HG03575 (cell line): ENCODE results near the gene CHST8.
"Not testable (repeated sequence)": the region's sequence is repeated elsewhere in the genome, so short reads cannot be mapped to it uniquely, and the experiment has no call there.

ENCODE experiments used
- ATAC-seq: cut with Tn5 transposase; IDR thresholded peaks from one replicate; pipeline ENCODE4 v1.9.1; 2021; ENCODE audit not compliant: unreplicated experiment, insufficient number of reproducible peaks, low FRiP score; ENCODE audit errors: extremely low read depth

Gene CHST8

DNA sequence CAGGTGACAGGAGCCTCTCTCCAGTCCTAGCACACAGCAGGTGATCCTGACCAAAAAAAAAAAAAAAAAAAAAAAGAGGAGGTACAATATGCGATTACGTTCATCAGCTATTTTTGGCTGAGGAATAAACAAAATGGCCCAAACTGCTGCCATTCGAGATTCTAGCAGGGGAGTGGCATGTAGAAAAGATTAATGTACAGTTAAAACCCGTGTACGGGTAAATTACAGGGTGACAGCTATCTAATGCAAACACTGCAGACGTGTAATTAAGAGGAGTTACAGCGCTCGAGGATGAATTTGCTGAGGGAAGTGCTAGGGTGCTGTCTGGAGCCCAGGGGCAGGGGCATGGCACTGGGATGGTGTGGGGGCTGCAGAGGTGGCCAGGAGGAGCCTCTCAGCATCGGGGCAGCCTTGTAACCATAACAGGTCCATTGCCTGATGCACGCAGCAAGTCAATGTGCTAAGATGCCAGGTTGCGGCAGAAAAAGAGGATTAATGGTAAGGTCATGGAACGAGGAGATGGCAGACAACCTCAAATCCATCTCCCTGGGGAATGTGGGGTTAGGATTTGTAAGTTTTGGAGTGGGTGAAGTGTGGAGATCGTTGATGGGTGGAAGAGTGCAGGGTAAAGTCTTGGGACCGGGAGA lies 17.4 kb downstream of the CHST8 start:
- no peak for ATAC-seq

DNA sequence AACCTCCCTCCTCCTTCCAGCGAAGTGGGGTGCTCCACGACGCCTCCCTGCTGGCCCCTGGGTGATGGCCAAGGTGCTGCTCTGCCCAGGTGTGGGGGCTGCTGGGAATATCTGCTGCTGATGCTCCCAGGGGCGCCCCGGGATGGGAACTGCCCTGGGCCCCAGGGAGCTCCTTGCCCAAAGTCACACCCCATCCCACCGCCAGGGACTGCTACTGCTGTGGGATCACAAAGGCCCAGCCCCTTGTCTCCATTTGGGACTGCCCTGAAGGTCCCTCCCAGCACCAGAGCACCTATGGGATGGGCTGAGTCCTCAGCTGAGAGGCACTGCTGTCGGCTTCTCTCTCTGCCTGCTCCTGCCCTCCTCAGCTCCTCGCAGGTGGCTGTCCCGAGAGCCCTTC lies 19.0 kb downstream of the CHST8 start:
- no peak for ATAC-seq

DNA sequence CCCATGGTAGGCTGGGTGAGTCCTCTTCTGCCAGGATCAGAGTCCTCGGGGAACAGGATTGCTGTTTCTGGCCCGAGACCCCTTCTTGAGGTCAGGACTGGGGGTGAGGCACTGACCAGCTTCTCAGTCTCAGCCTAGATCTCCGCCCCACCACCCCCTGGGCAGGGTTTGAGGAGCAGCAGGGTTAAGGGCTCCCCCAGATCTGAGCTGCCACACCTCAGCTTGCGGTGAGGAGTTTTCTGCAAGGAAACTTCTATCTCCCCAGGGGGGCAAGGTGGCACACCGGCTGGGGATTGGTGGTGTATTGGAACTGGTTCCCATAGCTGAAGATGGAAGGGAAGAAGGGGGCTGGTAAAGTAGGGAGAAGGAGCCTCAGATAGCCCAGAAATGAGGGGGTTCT lies 19.5 kb downstream of the CHST8 start:
- no peak for ATAC-seq

DNA sequence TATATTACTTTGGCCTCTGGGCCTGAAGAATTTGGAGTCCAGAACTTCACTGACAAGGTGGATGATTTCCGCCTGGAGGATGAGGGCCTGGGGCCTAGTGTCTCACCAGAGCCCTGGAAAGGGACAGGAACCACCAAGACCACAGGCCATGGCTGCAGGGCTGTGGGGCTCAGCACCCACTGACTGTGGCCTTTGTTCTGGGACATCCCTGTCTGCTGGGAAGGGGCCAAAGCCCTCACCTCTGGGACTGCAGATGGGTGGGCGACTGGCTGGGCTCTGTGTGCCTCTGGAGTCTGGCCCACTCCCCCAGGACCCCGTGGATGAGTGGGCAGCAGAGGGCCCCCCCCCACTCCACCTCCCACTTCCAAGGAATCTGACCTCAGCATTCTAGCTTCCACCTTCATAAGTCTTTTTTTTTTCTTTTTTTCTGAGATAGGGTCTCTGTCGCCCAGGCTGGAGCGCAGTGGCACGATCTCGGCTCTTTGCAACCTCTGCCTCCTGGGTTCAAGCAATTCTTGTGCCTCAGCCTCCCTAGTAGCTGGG lies 20.3 kb downstream of the CHST8 start:
- no peak for ATAC-seq

DNA sequence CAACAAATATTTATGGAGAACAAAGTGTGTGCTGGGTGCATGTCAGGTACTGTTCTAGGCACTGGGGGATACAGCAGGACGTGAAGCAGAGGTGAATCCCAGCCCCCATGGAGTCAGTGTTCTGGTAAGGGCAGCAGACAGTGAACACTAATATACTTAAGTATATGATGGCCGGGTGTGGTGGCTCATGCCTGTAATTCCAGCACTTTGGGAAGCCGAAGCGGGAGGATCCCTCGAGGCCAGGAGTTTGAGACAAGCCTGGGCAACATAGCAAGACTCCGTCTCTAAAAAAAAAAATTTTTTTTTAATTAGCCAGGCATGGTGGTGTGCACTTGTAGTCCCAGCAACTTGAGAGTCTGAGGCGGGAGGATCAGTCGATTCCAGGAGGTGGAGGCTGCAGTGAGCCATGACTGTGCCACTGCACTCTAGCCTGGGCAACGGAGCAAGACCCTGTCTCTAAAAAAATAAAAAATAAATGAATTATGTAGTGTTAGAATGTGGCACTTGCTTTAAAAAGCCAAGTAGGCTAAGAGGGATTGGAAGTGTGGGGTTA lies 22.6 kb downstream of the CHST8 start:
- ATAC-seq: no peak

- no peak for ATAC-seq
Measured at GRCh38 chr19:33646306-33646705, 24.6 kb downstream of the CHST8 start.

DNA sequence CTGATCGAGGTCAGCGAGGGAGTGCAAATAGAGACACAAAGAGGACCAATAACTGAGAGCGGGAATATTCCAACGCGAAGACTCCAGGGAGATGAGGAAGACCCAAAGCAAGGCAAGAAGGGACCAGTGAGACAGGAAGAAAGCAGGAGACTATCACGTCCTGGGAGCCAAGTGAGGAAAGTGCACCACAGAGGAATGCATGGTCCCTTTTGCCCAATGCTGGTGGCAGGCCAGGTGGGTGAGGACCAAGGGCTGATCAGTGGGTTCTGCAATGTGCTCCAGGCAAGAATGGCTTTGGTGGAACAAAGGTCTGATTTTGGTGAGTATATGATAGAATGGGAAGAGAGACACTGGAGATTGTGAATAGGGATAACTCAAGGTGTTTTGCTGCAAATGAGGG lies 25.4 kb downstream of the CHST8 start:
- no peak for ATAC-seq

GRCh38 chr19:33649627-33650305 lies 28.0 kb downstream of the CHST8 start:
- ATAC-seq: no peak

GRCh38 chr19:33653684-33654083 lies 31.9 kb downstream of the CHST8 start:
- no peak for ATAC-seq

- ATAC-seq: no peak
Measured at GRCh38 chr19:33654840-33655508, 33.2 kb downstream of the CHST8 start.

DNA sequence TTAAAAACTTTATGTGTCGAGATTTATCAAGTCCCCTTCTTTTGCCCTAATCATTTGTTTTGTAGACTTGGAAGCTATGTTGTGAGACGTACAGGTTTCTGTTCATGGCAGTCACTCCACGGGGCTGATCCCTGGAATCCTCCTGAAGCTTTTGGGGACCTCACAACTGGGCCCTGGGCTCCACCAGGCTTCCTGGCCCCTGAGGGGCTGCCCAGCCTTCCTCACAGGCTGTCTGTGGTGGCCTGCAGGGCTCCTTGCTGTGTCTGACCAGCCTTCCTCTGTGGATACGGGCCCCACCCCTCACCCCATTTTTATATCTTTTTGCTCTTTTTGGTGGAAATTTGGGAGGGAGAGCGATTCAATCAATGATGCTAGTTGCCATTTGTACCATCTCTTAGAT lies 38.1 kb downstream of the CHST8 start:
- ATAC-seq: no peak

DNA sequence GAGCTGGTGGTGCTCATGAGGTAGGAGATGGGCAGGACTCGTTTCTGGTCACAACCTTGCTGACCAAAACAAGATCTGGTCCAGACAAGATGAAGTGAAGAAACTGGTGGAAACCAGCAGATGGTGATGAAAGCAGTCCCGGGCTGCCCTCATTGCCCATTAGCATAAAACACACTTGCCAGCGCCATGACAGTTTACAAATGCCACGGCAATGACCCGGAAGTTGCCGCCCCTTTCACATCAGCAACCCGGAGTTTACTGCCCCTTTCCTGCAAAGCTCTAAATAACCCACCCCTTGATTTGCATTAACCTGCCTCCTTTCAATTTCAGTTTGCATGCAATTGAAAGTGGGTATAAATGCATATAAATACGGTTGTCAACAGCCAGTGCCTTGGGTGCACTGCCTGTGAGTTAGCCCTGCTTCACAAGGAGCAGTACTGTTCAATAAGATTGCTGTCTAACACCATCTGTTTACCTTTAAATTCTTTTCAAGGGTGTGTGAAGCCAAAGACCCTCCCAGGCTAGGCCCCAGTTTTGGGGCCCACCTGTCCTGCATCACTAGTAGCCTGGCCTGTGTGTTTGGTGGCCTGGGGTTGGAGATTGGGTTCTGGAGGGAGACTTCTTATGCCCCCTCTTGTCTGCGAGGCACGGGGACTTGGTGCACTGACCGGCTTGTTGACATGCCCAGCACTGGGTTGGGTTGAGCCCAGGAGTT lies 38.8 kb downstream of the CHST8 start:
- no peak for ATAC-seq

- no peak for ATAC-seq
Measured at GRCh38 chr19:33661336-33661735, 39.6 kb downstream of the CHST8 start.

GRCh38 chr19:33662391-33663092 lies 40.8 kb downstream of the CHST8 start:
- no peak for ATAC-seq

DNA sequence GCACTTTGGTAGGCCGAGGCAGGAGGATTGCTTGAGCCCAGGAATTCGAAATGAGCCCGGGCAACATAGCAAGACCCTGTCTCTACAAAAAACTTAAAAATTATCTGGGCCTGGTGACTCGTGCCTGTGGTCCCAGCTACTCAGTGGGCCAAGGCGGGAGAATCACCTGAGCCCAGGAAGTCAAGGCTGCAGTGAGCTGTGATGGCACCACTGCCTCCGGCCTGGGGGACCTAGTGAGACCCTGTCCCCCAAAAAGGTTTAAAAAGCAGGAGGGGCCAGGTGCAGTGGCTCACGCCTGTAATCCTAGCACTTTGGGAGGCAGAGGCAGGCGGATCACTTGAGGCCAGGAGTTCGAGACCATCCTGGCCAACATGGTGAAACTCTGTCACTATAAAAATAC lies 41.6 kb downstream of the CHST8 start:
- ATAC-seq: not testable (repeated sequence)

DNA sequence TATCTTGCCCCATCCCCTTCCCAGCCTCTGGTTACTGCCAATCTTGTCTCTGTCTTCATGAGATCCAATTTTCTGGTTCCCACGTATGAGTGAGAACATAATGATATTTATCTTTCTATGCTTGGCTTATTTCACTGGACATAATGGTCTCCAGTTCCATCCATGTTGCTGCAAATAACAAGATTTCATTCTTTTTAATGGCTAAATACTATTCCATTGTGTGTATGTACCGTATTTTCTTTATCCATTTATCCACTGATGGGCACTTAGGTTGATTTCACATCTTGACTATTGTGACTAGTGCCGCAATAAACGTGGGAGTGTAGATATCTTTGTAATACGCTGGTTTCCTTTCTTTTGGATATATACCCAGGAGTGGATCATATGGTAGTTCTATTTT lies 43.0 kb downstream of the CHST8 start:
- no peak for ATAC-seq

DNA sequence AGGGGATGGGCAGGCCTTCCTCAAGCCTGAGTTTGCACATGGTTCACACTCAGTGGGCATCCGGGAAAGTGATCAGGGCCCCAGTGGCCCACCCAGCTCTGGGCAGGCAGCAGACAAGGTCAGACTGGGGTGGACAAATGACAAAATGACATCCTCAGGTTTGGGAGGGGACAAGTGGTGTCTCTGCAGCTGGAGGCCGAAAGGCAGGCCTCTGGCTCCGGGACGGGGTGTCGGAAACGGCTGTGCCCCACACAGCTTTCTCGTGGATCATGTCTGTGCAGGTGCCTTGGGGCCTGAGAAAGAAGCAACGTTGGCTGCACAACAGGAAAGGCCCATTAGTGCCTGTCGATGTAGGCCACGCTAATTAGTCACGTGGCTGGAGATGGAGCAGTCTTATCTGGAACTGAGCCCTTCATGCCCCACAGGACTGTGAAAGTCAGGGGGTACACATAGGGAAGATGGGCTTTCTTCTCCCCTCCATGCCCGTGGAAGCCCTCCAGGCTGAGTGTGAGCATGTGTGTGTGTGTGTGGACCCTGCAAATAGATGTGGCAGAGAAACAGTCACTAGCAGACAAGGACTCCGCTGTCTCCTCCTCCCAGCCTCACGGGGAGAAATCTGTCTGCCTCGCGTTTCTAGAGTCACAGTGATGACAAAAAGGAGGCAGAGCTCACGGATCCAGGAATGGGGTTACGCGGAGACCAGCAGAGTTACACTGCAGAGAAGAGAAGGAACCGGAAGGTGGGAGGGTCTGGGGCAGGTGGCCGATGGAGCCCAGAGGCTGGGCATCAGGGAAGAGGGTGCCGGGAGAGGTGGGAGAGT lies 44.2 kb downstream of the CHST8 start:
- ATAC-seq: no peak

GRCh38 chr19:33667141-33667650 lies 45.4 kb downstream of the CHST8 start:
- no peak for ATAC-seq
